H1 (cell line): ENCODE results near the gene FAM24A. TPM values are rescaled to one million over a fixed set of nuclear protein-coding genes. Genes with fewer than 3 reads are reported as not detected.

Experiments
- YY1 ChIP-seq: IDR thresholded peaks from 2 replicates; pipeline ENCODE4 v1.6.1; 2011; ENCODE audit warnings: low read depth, mild to moderate bottlenecking, low read length
- polyA plus RNA-seq, 7 experiments: library from polyadenylated mRNA; depleted of rRNA in 3 of 7; stranded (reverse) in 5 of 7; unstranded in 2 of 7; fragments of >200 nt in 5 of 7; fragments of 200-250 nt in 2 of 7; gene quantifications; 1 replicate in 5 of 7; 2 replicates in 1 of 7; 4 replicates in 1 of 7; pipeline versions ENCODE4 v1.2.1 to v1.2.3, GENCODE V29; 2011 to 2013; ENCODE audit warnings: missing spikeins in 2 of 7, mixed read lengths in 2 of 7
- total RNA-seq: library from RNA; stranded (reverse); fragmentation: NEBNext Ultra II Directional; extraction: Animal tissue kit (Norgen Biotek cat#: 25700); gene quantifications from 2 replicates; pipeline ENCODE4 v1.2.1, GENCODE V29; 2021

The FAM24A gene
- total and polyA plus RNA-seq, 2 of the 8 experiments (the other 6 are each of a cell fraction or from before 2014, with no cell fraction given), result not detected

- no peak for TF ChIP-seq YY1
Observed at GRCh38 chr10:122930140-122930539, 19.7 kb downstream of the FAM24A start (continued).
